ENCODE data around the gene MACROD2. TPM values are rescaled to one million over a fixed set of nuclear protein-coding genes. Genes with fewer than 3 reads are reported as not detected.
"Not testable (repeated sequence)": the region's sequence is repeated elsewhere in the genome, so short reads cannot be mapped to it uniquely, and the experiment has no call there.

The MACROD2 gene
- polyA plus RNA-seq, 2 of the 4 experiments (the other 2 are of a cell fraction), result 0.96 to 1.3 TPM

DNA sequence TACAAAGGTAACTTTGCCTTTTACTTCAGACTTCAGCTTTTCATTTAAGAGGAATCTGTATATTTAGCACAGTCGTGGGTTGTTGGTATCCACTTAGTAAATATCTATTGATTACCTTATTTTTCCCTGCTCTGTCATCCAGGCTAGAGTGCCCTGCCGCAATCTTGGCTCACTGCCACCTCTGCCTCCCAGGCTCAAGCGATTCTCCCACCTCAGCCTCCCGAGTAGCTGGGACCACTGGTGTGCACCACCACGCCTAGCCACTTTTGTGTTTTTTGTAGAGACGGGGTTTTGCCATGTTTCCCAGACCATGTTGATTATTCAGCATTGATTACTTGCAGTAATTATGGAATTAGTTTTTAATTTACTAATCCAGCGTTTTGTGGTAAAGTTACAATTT, 41.3 kb downstream of the MACROD2 start:
- ATAC-seq (no peak), DNase-seq (ENCODE audit: low read depth in 1 of 2, low spot score in 1 of 2) (no peak), FAIRE-seq (no peak)
- POLR2A ChIA-PET, result no interaction called here
- 57% methylated on average over 7 of the region's 7 CpGs for WGBS (ENCODE audit: missing lambda C conversion rate)
- Histone ChIP-seq H3K9me3 (no peaks in the 10 kb centered on the region), H3K27ac (no peak overlapping the region), H3K4me1 (no peaks in the 10 kb centered on the region), H3K4me3 (no peak overlapping the region), H3K4me2 (no peak overlapping the region)
- no peak for TF ChIP-seq MAZ (IDR thresholded peaks at IDR 0.05; ENCODE audit: borderline replicate concordance, low read depth, low read length)
- TF ChIP-seq PHF8 (IDR thresholded peaks at IDR 0.05; ENCODE audit: borderline replicate concordance, low read depth), result no peak
- TF ChIP-seq, protein P1, sequence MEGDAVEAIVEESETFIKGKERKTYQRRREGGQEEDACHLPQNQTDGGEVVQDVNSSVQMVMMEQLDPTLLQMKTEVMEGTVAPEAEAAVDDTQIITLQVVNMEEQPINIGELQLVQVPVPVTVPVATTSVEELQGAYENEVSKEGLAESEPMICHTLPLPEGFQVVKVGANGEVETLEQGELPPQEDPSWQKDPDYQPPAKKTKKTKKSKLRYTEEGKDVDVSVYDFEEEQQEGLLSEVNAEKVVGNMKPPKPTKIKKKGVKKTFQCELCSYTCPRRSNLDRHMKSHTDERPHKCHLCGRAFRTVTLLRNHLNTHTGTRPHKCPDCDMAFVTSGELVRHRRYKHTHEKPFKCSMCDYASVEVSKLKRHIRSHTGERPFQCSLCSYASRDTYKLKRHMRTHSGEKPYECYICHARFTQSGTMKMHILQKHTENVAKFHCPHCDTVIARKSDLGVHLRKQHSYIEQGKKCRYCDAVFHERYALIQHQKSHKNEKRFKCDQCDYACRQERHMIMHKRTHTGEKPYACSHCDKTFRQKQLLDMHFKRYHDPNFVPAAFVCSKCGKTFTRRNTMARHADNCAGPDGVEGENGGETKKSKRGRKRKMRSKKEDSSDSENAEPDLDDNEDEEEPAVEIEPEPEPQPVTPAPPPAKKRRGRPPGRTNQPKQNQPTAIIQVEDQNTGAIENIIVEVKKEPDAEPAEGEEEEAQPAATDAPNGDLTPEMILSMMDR (IDR thresholded peaks at IDR 0.05), result no peak
- no peak for TF ChIP-seq ZSCAN20 (CRISPR knock-in tag; IDR thresholded peaks at IDR 0.05)
- CTCF ChIA-PET, result no interaction called here

DNA sequence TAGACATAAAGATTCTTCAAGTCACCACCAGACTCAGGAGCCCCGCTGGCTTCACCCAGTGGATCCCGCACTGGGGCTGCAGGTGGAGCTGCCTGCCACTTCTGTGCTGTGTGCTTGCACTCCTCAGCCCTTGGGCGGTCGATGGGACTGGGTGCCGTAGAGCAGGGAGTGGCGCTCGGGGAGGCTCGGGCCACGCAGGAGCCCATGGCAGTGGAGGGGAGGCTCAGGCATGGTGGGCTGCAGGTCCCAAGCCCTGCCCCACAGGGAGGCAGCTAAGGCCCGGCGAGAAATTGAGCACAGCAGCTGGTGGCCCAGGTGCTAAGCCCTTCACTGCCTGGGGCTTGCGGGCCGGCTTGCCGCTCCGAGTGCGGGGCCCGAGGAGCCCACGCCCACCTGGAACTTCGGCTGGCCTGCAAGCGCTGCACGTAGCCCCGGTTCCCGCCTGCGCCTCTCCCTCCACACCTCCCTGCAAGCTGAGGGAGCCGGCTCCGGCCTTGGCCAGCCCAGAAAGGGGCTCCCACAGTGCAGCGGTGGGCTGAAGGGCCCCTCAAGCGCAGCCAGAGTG, 49.5 kb downstream of the MACROD2 start:
- H3K4me3 ChIP-seq; H3K27ac ChIP-seq; ATAC-seq; H3K4me1 ChIP-seq; H3K9me3 ChIP-seq; DNase-seq (ENCODE audit: low read depth in 1 of 2, low spot score in 1 of 2); FAIRE-seq; POLR2A ChIA-PET; H3K4me2 ChIP-seq: not testable (repeated sequence)
- CTCF ChIA-PET, result interaction anchor here (2.0 to 3.3 kb wide), 2 partner anchors 10 to 226 kb away, joined by 5 to 19 read pairs; no protein-coding TSS in a partner anchor
- 84% methylated on average over 15 of the region's 28 CpGs for WGBS (ENCODE audit: missing lambda C conversion rate)

DNA sequence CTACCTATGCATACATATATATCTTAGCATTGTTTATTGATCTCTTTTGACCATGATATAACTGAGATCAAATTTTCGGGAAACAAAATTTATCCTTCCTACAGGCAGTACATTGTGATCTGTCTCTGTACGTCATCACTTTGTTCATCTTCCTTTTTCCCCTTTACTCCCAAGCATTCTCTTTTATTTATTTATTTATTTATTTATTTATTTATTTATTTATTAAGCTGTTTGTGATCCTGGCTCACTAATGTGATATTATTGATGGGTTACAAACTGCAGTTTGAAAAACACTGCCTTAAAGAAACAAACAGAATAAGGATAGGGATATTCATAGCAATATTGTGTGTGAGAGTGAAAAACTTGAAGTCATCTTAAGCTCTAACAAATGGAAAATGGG, 51.2 kb downstream of the MACROD2 start:
- no peak for FAIRE-seq
- Histone ChIP-seq H3K4me1 (no peaks in the 10 kb centered on the region), H3K9me3 (no peaks in the 10 kb centered on the region), H3K4me3 (no peak overlapping the region), H3K27ac (no peak overlapping the region), H3K4me2 (no peak overlapping the region)
- TF ChIP-seq POLR2AphosphoS2 (conservative IDR thresholded peaks at IDR 0.05; ENCODE audit: low read length), result no peak
- TF ChIP-seq ZC3H11A (IDR thresholded peaks at IDR 0.05), result peak; percentile 42
- no peak for TF ChIP-seq HOXB13 (CRISPR knock-in tag; IDR thresholded peaks at IDR 0.05; ENCODE audit: low read depth)
- TF ChIP-seq ZFP36 (IDR thresholded peaks at IDR 0.05; ENCODE audit: borderline replicate concordance, partially characterized antibody), result no peak
- TF ChIP-seq TFCP2L1 (CRISPR knock-in tag; IDR thresholded peaks at IDR 0.05), result no peak
- ChIA-PET CTCF (interaction anchor here (0.7 kb wide), 2 partner anchors 150 to 1219 kb away, joined by 3 read pairs; no protein-coding TSS in a partner anchor), POLR2A (no interaction called here)
- WGBS (ENCODE audit: missing lambda C conversion rate), result 62% methylated on average over 2 of the region's 2 CpGs
- no peak for ATAC-seq
- DNase-seq (ENCODE audit: low read depth in 1 of 2, low spot score in 1 of 2), result no peak

DNA sequence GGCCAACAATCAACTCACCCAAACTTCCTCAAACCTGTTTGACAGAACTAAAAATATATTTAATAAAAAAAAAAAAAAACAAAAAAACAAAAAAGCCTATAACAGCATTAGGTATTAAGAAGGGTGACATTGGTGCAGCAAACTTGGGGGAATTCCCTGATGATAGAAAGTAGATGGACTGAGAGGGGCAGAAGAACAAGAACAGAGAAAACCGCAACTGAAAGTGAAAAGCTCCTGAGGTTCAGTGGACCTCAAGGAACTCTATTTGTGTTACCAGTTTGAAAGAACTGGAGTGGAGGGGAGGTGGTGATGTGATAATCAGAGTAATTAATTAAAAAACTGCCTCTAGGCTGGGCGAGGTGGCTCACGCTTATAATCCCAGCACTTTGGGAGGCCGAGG, 53.8 kb downstream of the MACROD2 start:
- CTCF ChIA-PET, result interaction anchor here (0.9 kb wide), 1 partner anchor 229 kb away, joined by 3 read pairs; no protein-coding TSS in a partner anchor
- ATAC-seq, result no peak

More for the DNA sequence above, 53.8 kb downstream of the MACROD2 start:
- no peak overlapping the region for H3K4me2 ChIP-seq
- 71% methylated on average over 4 of the region's 4 CpGs for WGBS (ENCODE audit: missing lambda C conversion rate)
- no peaks in the 10 kb centered on the region for H3K4me1 ChIP-seq
- FAIRE-seq (no peak), DNase-seq (ENCODE audit: low read depth in 1 of 2, low spot score in 1 of 2) (no peak)
- POLR2A ChIA-PET, result no interaction called here
- H3K9me3 ChIP-seq, result no peaks in the 10 kb centered on the region
- H3K27ac ChIP-seq, result no peak overlapping the region
- TF ChIP-seq HDAC2 (IDR thresholded peaks at IDR 0.05) (no peak), SMC3 (IDR thresholded peaks at IDR 0.05) (no peak), NFE2L2 (conservative IDR thresholded peaks at IDR 0.05; ENCODE audit: low read length) (no peak), TFCP2L1 (CRISPR knock-in tag; IDR thresholded peaks at IDR 0.05) (no peak), MAZ (IDR thresholded peaks at IDR 0.05; ENCODE audit: borderline replicate concordance, low read depth, low read length) (no peak), HOXA7 (CRISPR knock-in tag; IDR thresholded peaks at IDR 0.05) (no peak), EHF (CRISPR knock-in tag; IDR thresholded peaks at IDR 0.05) (no peak), RFX5 (IDR thresholded peaks at IDR 0.05) (no peak), PHF8 (IDR thresholded peaks at IDR 0.05; ENCODE audit: borderline replicate concordance, low read depth) (no peak), SREBF2 (IDR thresholded peaks at IDR 0.05) (no peak), ZNF302 (CRISPR knock-in tag; IDR thresholded peaks at IDR 0.05) (no peak), EP300 (IDR thresholded peaks at IDR 0.05) (no peak), RNF2 (IDR thresholded peaks at IDR 0.05; ENCODE audit: borderline replicate concordance, low read depth) (no peak), CBX8 (IDR thresholded peaks at IDR 0.05) (no peak)
- TF ChIP-seq, protein P2, sequence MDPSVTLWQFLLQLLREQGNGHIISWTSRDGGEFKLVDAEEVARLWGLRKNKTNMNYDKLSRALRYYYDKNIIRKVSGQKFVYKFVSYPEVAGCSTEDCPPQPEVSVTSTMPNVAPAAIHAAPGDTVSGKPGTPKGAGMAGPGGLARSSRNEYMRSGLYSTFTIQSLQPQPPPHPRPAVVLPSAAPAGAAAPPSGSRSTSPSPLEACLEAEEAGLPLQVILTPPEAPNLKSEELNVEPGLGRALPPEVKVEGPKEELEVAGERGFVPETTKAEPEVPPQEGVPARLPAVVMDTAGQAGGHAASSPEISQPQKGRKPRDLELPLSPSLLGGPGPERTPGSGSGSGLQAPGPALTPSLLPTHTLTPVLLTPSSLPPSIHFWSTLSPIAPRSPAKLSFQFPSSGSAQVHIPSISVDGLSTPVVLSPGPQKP (IDR thresholded peaks at IDR 0.05; ENCODE audit: low read depth, low read length), result no peak
- TF ChIP-seq, protein P3, sequence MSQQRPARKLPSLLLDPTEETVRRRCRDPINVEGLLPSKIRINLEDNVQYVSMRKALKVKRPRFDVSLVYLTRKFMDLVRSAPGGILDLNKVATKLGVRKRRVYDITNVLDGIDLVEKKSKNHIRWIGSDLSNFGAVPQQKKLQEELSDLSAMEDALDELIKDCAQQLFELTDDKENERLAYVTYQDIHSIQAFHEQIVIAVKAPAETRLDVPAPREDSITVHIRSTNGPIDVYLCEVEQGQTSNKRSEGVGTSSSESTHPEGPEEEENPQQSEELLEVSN (IDR thresholded peaks at IDR 0.05; ENCODE audit: borderline replicate concordance, low read depth), result no peak
- TF ChIP-seq, protein P4, sequence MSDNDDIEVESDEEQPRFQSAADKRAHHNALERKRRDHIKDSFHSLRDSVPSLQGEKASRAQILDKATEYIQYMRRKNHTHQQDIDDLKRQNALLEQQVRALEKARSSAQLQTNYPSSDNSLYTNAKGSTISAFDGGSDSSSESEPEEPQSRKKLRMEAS (IDR thresholded peaks at IDR 0.05), result no peak
- TF ChIP-seq, protein P5, sequence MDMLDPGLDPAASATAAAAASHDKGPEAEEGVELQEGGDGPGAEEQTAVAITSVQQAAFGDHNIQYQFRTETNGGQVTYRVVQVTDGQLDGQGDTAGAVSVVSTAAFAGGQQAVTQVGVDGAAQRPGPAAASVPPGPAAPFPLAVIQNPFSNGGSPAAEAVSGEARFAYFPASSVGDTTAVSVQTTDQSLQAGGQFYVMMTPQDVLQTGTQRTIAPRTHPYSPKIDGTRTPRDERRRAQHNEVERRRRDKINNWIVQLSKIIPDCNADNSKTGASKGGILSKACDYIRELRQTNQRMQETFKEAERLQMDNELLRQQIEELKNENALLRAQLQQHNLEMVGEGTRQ (IDR thresholded peaks at IDR 0.05), result no peak
- no peak overlapping the region for H3K4me3 ChIP-seq

All from A549 (cell line).